ENCODE results near the gene HIF1A.
"Not testable (repeated sequence)": the region's sequence is repeated elsewhere in the genome, so short reads cannot be mapped to it uniquely, and the experiment has no call there.

The HIF1A gene

GRCh38 chr14:61710853-61711817 is 15.8 kb downstream of the HIF1A start:
- no peak for DNase-seq

GRCh38 chr14:61712137-61712536 is 16.8 kb downstream of the HIF1A start:
- DNase-seq = no peak

GRCh38 chr14:61713724-61714437 is 18.6 kb downstream of the HIF1A start:
- DNase-seq = no peak

GRCh38 chr14:61716956-61717355 is 21.6 kb downstream of the HIF1A start:
- DNase-seq = no peak

GRCh38 chr14:61718039-61718438 is 22.7 kb downstream of the HIF1A start:
- no peak for DNase-seq

GRCh38 chr14:61719344-61720293 is 24.3 kb downstream of the HIF1A start:
- DNase-seq = no peak

GRCh38 chr14:61720294-61720661 is 25.0 kb downstream of the HIF1A start:
- no peak for DNase-seq

- DNase-seq = no peak
These were observed 25.4 kb downstream of the HIF1A start for GRCh38 chr14:61720741-61721140.

- no peak for DNase-seq
These were observed 28.8 kb downstream of the HIF1A start for GRCh38 chr14:61724133-61724532.

GRCh38 chr14:61726778-61727658 is 31.7 kb downstream of the HIF1A start:
- no peak for DNase-seq

- no peak for DNase-seq
These were observed 35.6 kb downstream of the HIF1A start for GRCh38 chr14:61730756-61731373.

GRCh38 chr14:61733972-61734371 is 38.7 kb downstream of the HIF1A start:
- DNase-seq = no peak

GRCh38 chr14:61736751-61737150 is 41.4 kb downstream of the HIF1A start:
- DNase-seq = no peak

GRCh38 chr14:61737915-61738314 is 42.6 kb downstream of the HIF1A start:
- DNase-seq = no peak

GRCh38 chr14:61739133-61739532 is 43.8 kb downstream of the HIF1A start:
- no peak for DNase-seq

- DNase-seq = no peak
These were observed 47.1 kb downstream of the HIF1A start for GRCh38 chr14:61742371-61742770.

GRCh38 chr14:61744238-61744637 is 48.9 kb downstream of the HIF1A start:
- no peak for DNase-seq

- not testable (repeated sequence) for DNase-seq
These were observed 51.0 kb downstream of the HIF1A start for GRCh38 chr14:61746346-61746745.

GRCh38 chr14:61746881-61747280 is 51.6 kb downstream of the HIF1A start:
- DNase-seq = no peak

- no peak for DNase-seq
These were observed 52.0 kb downstream of the HIF1A start for GRCh38 chr14:61747342-61747741.

- DNase-seq = no peak
These were observed 54.0 kb downstream of the HIF1A start for GRCh38 chr14:61749264-61749663.
